A673 (cell line): ENCODE results near the gene CYFIP2. TPM values are rescaled to one million over a fixed set of nuclear protein-coding genes. Genes with fewer than 3 reads are reported as not detected.

Experiments used
- BruUV-seq: library from RNA; stranded (reverse); fragments of 400-500 nt; replicated peaks from 2 replicates; lab custom pipeline; 2021; lab: Mats Ljungman, UMichigan
- CTCF ChIA-PET: fragments of 300-600 bp; sonication (Branson Sonifier 250); formaldehyde crosslinking; loops from one replicate; lab custom pipeline; 2022; ENCODE audit warnings: antibody characterized with exemption; lab: Charles Lee
- POLR2A ChIA-PET: fragments of 300-600 bp; sonication (Branson Sonifier 250); formaldehyde crosslinking; loops from one replicate; lab custom pipeline; 2022; ENCODE audit warnings: antibody characterized with exemption; ENCODE audit not compliant: low non-redundant PET; lab: Charles Lee
- DNase-seq: peaks from one replicate; pipeline ENCODE4 v3.0.0-alpha.2; 2015; ENCODE audit warnings: low spot score
- H3K27ac ChIP-seq: fragments of 200-600 bp; sonication (generic); 2 replicates; pipeline ENCODE4 v1.5.1; 2016; ENCODE audit warnings: mixed run types, low read depth, mild to moderate bottlenecking, mixed read lengths, antibody characterized with exemption, low read length; ENCODE audit not compliant: poor library complexity, severe bottlenecking
- H3K27me3 ChIP-seq: fragments of 200-600 bp; sonication (generic); replicated peaks from 2 replicates; pipeline ENCODE4 v1.6.1; 2017; ENCODE audit warnings: mixed run types, low read depth, mild to moderate bottlenecking, mixed read lengths, antibody characterized with exemption, low read length; ENCODE audit not compliant: insufficient read depth, poor library complexity
- H3K36me3 ChIP-seq: fragments of 200-600 bp; sonication (generic); 2 replicates; pipeline ENCODE4 v1.6.1; 2016; ENCODE audit warnings: mixed run types, mild to moderate bottlenecking, mixed read lengths, antibody characterized with exemption, low read length; ENCODE audit not compliant: insufficient read depth, poor library complexity, severe bottlenecking
- H3K4me1 ChIP-seq: fragments of 200-600 bp; sonication (generic); 2 replicates; pipeline ENCODE4 v1.6.1; 2017; ENCODE audit warnings: mixed run types, mild to moderate bottlenecking, mixed read lengths, antibody characterized with exemption, low read length; ENCODE audit not compliant: insufficient read depth, poor library complexity, severe bottlenecking
- H3K4me3 ChIP-seq: fragments of 200-600 bp; sonication (generic); 2 replicates; pipeline ENCODE4 v1.5.1; 2016; ENCODE audit warnings: low read depth, mixed run types, mild to moderate bottlenecking, mixed read lengths, low read length; ENCODE audit not compliant: poor library complexity, severe bottlenecking
- H3K9me3 ChIP-seq: fragments of 200-600 bp; sonication (generic); 2 replicates; pipeline ENCODE4 v1.6.1; 2016; ENCODE audit warnings: mixed run types, low read depth, mild to moderate bottlenecking, mixed read lengths, antibody characterized with exemption, low read length; ENCODE audit not compliant: poor library complexity, severe bottlenecking
- EZH2 ChIP-seq: fragments of 200-600 bp; sonication (generic); IDR thresholded peaks from 2 replicates; pipeline ENCODE4 v1.6.1; 2017; ENCODE audit warnings: borderline replicate concordance, low read depth, mild to moderate bottlenecking, mixed read lengths, antibody characterized with exemption, low read length; ENCODE audit not compliant: poor library complexity, severe bottlenecking
- intact Hi-C: fragments of 100-400 bp; cut with micrococcal nuclease; formaldehyde crosslinking; loops from one replicate; pipeline ENCODE4 v1.10.0; 2022; ENCODE audit not compliant: unreplicated experiment
- total RNA-seq: library from RNA; stranded (reverse); gene quantifications from 2 replicates; pipeline ENCODE4 v1.2.3, GENCODE V29; 2021
- TF ChIP-seq, protein P1 (sequence below): fragments of 300-800, 200-600 bp; sonication (generic); conservative IDR thresholded peaks from 2 replicates; pipeline ENCODE4 v1.5.1; 2017; ENCODE audit warnings: low read depth, mild to moderate bottlenecking, antibody characterized with exemption, low read length, moderate library complexity, mixed read lengths

CYFIP2 gene
- total RNA-seq, 1 experiment from 2014 or later, result 17.2 TPM

DNA sequence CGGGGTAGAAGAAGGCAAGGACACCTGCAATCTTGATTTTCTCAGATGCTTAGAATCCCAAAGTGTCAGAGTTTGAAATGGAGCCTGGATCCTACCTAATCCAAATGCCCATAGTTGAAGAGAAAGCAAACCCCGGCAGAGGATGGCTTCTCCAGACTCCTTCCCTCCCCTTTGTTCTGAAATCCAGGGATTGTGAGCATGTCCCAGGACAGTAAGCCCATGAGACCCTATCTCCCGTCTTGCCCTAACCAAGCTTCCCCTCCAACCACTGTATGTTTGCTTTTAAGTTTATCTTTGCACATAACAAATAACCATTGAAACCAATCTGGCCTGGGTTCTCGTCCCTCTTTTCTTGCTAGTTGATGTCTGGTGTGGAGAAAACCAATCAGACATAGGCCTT, 115.8 kb downstream of the CYFIP2 start:
- ChIA-PET CTCF (no interaction called here), POLR2A (no interaction called here)
- intact Hi-C loops, result no loop called here
- DNase-seq, result no peak
- Histone ChIP-seq H3K27ac (no peak overlapping the region), H3K4me1 (peaks cover 16% of the 10 kb centered on the region), H3K9me3 (no peaks in the 10 kb centered on the region), H3K4me3 (no peak overlapping the region), H3K27me3 (no peaks in the 10 kb centered on the region), H3K36me3 (no peaks in the 10 kb centered on the region)
- TF ChIP-seq, protein P1, sequence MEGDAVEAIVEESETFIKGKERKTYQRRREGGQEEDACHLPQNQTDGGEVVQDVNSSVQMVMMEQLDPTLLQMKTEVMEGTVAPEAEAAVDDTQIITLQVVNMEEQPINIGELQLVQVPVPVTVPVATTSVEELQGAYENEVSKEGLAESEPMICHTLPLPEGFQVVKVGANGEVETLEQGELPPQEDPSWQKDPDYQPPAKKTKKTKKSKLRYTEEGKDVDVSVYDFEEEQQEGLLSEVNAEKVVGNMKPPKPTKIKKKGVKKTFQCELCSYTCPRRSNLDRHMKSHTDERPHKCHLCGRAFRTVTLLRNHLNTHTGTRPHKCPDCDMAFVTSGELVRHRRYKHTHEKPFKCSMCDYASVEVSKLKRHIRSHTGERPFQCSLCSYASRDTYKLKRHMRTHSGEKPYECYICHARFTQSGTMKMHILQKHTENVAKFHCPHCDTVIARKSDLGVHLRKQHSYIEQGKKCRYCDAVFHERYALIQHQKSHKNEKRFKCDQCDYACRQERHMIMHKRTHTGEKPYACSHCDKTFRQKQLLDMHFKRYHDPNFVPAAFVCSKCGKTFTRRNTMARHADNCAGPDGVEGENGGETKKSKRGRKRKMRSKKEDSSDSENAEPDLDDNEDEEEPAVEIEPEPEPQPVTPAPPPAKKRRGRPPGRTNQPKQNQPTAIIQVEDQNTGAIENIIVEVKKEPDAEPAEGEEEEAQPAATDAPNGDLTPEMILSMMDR, result no peak
- TF ChIP-seq EZH2, result no peak
- no TSS peak for BruUV-seq

DNA sequence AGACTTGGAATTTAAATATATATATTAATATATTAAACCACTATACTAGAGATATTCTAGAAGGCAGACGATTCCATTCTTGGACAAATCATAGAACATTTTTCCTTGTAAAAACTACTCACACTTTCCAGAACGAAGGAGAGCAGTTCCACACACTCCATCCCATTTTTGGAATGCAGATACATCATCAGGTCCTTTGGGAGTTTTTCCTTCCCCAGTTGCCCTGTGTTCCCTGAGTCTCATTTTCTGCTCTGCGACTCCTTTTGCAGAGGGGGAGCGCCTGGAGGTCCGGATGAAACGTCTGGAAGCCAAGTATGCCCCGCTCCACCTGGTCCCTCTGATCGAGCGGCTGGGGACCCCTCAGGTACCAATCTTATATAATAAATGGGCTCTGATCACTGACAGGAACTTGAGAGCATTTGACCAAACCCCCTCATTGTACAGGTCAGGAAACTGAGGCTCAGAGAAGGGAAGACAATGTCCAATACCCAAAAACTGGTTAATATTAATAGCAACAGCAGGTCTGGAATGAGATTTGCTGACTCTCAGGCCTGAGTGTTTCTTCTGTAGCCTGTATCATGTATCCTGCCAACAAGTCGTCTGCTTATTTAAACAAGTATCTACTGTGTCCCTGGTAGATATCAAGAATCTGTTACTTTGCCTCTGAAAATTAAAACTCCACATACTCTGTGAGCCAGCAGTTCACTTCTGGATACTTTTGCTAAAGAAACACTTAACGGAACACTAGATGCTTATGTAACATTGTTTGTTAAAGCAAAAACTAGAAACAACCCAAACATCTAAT, 117.3 kb downstream of the CYFIP2 start:
- Histone ChIP-seq H3K9me3 (no peaks in the 10 kb centered on the region), H3K27ac (no peak overlapping the region), H3K4me3 (no peak overlapping the region), H3K4me1 (peaks cover 31% of the 10 kb centered on the region), H3K27me3 (no peaks in the 10 kb centered on the region), H3K36me3 (no peaks in the 10 kb centered on the region)
- POLR2A ChIA-PET, result no interaction called here
- no peak for DNase-seq
- TF ChIP-seq EZH2, result no peak
- TF ChIP-seq, protein P1, result no peak
- intact Hi-C loops, result no loop called here
- BruUV-seq, result no TSS peak
- CTCF ChIA-PET, result interaction anchor here (0.6 kb wide), 1 partner anchor 235 kb away, joined by 7 read pairs; no protein-coding TSS in a partner anchor

DNA sequence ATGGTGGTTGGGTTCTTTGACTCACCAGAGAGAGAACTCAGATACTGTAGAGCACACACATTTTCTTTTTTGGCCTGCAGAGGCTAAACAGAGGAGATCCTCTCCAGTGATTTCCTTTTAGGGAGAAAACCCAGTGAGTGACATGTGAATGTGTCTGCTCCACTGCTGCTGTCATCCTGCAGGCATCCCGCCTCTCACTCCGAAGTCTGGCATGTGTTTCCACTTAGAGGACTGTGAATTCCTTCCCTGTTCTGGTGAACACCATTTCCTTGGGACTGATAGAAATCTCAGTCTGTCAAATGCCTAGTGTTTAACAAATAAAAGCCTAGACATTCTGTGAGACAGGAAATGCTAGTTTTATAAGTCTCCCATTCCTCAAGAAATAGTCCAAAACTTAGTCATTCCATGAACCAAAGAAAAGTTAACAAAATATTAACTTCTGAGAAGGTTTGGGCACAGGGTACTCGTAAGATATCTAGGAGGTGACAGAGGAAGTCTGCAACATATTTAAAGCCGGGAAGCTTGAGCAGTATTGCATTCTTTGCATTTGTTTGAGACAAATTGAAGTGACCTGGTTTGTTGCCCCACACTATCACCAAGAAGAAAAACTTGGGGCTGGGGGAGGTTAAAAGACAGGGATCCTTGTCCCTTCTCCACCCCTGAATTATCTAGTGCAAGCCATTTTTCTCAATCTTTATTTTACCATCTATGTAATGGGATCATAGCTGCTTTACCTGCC, 119.2 kb downstream of the CYFIP2 start:
- H3K4me1 ChIP-seq, result peaks cover 36% of the 10 kb centered on the region
- no peaks in the 10 kb centered on the region for H3K36me3 ChIP-seq
- ChIA-PET CTCF (no interaction called here), POLR2A (no interaction called here)
- no TSS peak for BruUV-seq
- TF ChIP-seq, protein P1, result no peak
- TF ChIP-seq EZH2, result no peak
- peak; percentile 92 for DNase-seq
- no peak overlapping the region for H3K4me3 ChIP-seq
- intact Hi-C loops, result no loop called here
- H3K9me3 ChIP-seq, result no peaks in the 10 kb centered on the region
- H3K27me3 ChIP-seq, result no peaks in the 10 kb centered on the region
- H3K27ac ChIP-seq, result peak overlapping the region; percentile 85
